Stimulated activated CD8-positive, alpha-beta memory T cell treated with anti-CD3 and anti-CD28 coated beads, Interleukin-12 subunit alpha, Interleukin-12 subunit beta, amount 100 ng/mL, for 4 hours (primary cell): Measurements from ENCODE around the gene CUL3.
"Not testable (repeated sequence)": the region's sequence is repeated elsewhere in the genome, so short reads cannot be mapped to it uniquely, and the experiment has no call there.

Experiments
- DNase-seq: peaks from one replicate; pipeline ENCODE4 v3.0.0-alpha.2; 2020; ENCODE audit warnings: low read depth

CUL3 gene

DNA sequence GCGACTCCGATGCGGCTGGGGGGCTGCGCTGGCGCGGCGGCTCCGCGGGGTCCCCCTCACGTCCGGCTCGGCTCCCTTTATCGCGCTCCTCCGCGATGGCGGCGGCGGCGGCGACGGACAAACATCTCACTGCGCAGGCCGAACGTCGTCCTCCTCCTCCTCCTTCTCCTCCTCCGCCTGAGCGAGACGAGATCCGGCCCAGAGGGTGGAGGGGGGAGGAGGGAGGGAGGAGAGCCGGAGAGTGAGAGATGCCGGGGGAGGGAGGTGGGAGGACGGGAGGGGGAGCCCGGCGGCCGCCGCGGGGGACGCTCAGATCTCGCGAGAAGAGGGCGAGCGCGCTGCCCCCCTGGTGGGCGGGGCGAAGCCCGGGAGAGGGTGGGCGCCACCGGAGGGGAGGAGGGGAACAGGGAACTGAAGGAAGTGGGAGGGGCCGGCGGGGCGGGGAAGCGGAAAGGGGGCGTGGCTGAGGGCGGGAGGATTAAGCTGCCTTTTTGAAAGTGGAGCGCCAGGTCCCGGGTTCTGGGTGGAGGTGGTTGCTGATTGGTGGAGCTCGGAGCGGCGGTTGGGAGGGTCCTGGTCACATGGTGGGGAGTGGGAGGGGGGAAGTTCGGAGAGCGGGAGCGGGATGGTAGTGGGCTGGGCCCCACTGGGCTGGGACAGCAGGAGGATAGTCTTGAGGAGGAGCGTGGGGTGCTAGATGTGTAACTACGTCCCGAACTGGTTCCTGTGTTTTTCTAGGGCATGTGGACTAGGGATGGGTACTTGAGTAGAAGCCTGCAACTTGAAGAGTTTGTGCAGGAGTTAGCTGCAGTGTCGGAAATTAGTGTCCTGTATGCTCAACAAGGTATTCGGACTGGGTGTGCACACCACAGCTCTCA is at the start of gene CUL3:
Gene CUL3 (minus strand): TSS at position 153 of the 878 bp plus-strand sequence. CDS start 354 bp downstream, outside the sequence.
- DNase-seq = peak; percentile 100

DNA sequence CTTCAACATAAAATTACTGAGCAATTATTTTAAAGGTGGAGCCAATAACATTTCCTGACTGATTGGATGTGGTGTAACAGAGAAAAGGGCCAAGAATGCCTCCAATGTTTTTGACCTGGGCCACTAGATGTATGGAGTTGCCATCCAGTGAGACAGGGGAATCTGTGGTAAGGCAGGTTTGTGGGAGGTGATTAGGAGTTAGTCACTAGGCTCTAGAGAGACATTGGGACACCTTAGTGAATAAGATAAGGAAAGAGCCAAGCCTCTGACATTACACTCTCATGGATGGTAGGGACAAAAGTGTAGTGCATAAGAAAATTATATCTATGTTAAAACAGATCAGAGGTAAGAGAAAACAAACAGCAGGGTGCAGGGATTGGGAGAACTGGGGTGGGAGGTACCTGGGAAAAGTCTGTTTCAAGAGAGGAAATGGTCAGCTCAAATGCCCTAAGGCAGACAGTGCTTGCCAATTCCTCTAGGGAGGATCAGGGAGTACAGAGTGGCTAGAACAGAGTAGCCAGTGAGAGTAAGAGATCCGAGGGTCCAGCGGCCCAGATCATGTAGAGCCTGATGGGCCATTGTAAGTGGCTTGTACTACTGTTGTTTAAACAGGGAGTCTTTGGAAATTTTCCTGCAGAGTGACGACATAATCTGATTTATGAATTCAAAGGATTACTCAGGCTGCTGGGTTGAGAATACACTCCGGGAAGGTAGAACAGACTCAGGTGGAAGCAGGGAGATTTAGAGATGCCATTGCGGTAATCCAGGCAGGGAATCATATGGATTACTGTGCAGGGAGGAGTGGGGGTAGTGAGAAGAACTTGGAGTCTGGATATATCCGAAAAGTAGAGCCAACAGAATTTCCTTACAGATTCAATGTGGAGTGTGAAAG is 45.7 kb upstream of the CUL3 start:
- no peak for DNase-seq

DNA sequence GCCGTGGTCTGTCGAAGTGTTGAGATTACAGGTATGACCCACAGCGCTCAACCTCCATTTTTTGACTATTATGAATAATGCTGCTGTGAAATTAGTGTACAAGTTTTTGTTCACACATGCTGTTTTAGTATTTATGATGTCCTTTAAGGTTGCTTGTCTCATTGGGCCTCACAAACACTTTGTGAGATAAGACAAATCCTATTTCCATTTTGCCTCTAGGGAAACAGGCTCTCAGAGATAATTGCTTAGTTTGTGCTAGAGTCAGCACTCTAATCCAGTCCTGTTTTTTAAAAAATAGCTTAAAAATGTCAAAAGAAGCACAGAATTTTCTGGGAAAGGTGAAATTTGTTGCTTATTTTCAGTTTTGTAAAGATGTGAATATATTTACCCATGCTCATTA is 43.3 kb upstream of the CUL3 start:
- DNase-seq = no peak

DNA sequence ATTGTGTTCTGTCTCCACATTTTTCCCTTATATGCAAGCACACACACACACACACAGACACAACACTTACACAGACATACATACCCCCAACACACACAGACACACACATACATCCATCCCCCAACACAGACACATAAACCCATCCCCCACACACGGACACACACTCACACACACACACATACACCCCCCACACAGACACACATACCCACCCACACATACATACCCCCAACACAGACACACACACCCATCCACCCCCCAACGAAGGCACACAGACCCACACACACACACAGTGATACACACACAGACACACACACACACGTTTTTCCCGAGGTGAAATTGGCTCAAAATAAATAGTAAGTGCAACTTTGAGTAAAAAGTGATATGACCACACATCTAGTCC is 41.6 kb upstream of the CUL3 start:
- DNase-seq = no peak

DNA sequence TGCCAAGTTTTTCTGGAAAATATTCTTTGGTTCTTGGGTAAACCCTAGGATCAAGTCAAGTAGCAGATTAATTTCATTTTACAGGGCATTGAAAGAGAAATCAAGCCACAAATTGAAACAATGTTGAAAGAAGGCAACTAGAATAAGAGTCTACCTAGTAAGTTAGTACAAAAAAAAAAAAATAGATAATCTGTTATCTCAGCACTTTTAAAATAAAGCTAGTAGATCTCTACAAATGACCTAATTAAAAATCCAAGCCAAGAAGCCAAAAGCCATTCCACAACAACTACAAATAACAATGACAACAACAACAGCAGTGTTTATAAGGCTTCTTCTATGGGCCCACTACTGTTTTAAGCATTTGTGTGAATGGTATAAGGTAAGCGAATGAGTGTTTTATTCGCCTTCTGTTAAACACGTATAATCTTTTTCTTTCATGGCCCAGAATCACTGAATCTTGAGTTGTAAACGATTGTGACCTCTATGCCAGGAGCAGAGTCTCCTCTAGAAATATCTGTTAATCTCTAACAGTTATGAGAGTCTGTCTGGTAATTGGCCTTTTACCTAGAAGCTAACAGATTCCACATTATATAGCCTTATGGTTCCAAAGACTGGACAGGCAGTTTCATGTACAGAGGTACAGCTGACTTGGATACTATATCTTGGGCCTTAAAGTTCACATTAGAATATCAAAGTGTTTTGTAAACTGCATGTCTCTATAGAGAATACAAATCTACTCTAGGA is 28.6 kb upstream of the CUL3 start:
- DNase-seq = no peak

DNA sequence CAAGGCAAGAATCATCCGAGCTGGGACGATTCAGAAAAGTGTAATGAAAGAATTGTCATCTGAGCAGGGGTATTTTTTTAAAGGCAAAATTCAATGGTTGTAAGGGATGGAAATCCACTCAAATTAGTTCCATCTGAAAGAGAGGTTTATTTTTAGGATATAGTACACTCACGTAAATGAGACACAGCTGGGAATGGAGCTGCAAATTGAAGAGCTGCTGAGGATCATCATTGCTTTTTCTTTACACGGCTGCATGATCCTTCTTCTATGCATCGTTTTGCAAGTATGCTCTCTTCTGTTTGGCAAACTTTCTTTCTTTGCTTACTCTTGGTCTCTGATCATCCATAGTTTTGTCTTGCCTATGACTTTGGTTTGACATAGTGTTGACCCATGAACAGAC is 27.4 kb upstream of the CUL3 start:
- DNase-seq = no peak

DNA sequence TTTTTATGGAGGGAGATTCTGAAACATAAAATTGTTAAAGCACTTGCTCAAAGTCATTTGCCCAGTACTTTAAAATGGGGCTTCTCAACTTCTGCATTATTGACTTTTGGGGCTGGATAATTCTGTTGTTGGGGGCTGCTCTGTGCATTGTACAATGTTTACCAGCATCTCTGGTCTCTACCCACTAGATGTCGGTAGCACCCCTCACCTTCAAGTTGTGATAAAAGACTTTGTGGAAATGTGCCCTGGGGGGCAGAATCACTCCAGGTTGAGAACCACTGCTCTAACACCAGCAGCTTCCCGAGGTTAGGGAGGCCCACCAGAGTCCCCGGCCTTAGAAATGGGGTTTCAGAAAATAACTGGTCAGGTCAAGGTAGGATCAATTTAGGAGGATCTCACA is 26.8 kb upstream of the CUL3 start:
- no peak for DNase-seq

DNA sequence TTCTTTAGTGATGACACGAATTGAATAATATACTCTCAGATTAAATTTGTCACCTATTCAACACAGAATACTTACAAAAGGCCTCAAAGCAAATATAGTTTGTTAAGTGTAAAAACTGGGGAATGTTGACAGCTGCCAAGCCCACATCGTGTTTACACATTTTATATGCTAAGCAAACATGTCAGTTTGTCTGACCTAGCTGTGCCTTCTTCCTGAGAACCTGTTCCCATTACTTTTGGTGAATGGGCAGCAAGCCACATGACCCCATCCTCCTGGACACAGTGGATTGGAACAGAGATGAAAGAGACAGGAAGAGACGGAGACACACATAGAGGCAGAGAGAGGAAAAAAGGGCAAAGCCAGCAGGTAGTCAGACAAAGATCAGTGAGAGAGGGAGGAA is 22.9 kb upstream of the CUL3 start:
- DNase-seq = no peak

DNA sequence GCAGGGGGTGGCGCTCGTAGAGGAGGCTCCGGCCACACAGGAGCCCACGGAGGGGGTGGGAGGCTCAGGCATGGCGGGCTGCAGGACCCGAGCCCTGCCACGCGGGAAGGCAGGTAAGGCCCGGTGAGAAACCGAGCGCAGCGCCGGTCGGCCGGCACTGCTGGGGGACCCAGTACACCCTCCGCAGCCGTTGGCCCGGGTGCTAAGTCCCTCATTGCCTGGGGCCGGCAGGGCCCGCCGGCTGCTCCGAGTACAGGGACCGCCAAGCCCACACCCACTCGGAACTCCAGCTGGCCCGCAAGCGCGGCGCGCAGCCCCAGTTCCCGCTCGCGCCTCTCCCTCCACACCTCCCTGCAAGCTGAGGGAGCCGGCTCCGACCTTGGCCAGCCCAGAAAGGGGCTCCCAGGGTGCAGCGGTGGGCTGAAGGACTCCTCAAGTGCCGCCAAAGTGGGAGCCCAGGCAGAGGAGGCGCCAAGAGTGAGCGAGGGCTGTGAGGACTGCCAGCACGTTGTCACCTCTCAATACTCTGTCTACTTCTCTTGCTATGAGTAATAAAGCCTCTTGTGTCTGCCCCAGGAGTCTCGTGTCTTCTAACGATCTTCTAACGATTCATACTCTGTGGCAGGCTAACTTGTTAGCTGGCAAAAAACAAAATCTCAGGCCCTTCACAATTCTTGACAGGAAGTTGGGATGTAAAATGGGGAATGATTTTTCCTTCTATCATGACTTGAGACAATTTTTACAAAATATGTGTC is 18.8 kb upstream of the CUL3 start:
- not testable (repeated sequence) for DNase-seq

DNA sequence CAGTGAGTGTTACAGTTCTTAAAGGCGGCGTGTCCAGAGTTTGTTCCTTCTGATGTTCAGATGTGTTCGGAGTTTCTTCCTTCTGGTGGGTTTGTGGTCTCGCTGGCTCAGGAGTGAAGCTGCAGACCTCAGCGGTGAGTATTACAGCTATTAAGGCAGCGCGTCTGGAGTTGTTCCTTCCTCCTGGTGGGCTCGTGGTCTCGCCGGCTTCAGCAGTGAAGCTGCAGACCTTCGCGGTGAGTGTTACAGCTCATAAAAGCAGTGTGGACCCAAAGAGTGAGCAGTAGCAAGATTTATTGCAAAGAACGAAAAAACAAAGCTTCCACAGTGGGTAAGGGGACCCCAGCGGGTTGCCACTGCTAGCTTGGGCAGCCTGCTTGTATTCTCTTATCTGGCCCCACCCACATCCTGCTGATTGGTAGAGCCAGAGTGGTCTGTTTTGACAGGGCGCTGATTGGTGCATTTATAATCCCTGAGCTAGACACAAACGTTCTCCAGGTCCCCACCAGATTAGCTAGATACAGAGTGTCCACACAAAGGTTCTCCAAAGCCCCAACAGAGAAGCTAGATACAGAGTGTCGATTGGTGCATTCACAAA is 17.7 kb upstream of the CUL3 start:
- not testable (repeated sequence) for DNase-seq

DNA sequence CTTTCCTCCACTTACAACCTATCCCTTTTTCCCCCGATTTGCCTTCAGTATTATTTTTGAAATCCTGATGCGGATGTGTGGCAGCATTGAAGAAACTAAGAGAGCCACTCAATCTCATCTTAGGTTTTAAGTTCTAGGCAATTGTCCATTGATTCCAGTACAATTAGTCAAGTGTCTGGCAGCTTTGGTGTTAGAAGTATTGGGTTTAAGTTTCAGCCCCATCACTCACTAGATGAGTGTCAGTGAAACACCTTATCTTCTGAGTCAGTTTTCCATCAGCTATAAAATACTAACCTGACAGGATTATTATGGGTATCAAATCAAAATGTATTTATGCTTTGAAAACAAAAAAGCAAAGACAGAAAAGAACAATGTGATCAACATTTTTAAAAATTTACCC is 16.8 kb upstream of the CUL3 start:
- DNase-seq = no peak

DNA sequence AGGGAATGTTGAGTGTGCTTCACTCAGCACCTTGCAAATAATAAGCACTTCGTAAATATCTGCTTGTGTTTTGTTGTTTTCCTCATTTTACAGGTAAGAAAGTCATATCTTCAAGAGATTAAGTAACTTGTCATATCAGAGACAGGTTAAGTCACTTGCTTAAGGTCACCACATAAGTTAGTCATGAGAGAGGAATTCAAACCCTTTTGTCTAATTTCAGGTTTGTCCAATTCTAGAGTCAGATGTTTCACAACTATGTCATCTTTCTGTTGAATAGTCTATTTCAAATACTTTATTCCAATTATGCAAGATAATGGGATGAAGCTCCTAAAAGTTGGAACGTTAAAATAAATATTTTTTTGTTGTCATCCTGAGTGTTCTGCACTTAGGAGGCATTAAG is 13.5 kb upstream of the CUL3 start:
- no peak for DNase-seq

DNA sequence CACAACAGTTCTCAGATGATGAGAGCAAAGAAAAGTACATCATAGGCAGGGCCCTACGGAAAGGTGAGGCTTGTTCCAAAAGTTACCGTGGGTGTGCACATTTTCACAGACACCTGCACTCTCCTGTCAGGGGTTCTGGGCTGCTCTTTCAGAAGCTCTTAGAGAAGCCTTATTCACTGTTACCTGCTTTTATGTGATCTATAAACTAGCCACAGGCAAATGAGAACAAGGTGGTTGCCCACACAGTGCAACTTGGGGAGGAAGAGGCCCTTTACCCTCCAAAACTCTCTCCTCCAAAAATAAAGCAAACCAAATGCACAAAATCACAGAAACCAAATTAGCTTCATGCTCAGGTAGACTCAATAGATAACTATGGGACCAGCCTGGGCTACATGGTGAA is 11.1 kb upstream of the CUL3 start:
- DNase-seq = no peak

DNA sequence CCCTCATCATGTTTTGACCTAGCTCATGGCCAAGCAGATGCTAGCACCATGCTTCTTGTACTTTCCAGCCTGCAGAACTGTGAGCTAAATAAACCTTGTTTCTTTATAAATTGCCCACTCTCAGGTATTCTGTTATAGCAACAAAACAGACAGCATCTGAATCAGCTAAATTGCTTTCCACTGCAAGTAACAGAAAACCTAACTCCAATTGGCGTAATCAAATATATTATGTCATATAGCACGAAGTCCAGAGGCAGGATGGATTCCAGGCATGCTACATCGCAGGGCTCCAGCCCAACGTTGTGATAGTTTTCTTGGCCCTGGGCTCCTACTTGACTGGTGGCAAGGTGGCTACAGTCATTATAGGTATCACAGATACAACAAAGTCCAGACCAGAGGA is 10.4 kb upstream of the CUL3 start:
- DNase-seq = no peak

DNA sequence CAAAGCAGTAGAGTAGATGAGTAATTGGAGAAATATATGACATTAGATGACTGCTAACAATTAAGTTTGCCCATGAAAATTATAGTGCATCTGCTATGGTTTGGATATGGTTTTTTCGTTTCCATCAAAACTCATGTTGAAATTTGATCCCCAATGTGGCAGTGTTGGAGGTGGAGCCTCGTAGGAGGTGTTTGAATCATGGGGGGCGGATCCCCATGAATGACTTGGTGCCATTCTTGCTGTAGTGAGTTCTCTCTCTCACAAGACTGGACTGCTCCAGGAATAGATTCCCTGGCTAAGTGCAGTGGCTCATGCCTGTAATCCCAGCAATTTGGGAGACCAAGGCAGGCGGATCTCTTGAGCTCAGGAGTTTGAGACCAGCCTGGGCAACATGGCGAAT is 9.7 kb upstream of the CUL3 start:
- no peak for DNase-seq

DNA sequence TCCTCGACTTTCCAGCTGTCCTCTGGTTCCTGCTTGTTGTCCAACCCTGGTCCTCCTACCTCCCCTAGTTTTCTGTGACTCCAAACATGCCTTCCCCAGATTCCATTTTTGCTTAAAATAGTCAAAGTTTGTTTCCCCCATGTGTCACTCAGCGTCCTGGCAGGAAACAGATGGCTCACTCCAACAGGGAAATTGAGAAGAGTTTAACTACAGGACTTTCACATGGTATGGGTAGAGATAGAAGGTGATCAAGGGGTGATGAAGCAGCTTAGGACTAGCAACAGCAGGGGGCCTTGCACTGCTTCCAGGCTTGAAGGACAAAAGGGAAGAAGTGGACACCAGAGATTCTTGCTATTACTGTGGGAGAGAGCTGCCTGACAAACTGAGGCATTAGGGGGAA is 6.1 kb upstream of the CUL3 start:
- no peak for DNase-seq

DNA sequence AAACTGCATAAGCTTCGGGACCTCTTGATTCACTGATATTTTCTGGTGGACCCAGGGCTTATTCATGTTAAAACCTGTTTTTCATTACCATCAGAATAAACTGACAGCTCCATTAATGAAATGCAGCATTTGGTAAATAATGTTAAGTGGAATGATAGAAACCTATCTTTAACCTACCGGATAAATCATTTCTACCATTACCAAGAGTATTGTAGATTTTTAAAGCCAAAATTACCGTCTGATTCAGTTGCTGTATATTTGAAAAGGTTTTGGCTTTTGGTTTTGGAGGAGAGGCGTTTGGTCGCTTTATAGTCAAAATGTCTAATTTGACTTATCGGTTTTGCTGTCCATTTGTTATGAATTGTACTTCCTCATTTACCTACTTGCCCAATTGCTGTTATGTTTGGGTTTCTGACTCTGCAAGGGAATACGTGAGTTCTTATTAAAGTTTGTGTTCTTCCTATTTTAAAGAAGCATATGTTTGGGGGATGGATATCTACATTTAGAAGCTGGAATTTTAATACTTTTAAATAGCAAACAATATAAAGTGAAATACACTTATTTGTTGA is 1.0 kb upstream of the CUL3 start:
- no peak for DNase-seq

DNA sequence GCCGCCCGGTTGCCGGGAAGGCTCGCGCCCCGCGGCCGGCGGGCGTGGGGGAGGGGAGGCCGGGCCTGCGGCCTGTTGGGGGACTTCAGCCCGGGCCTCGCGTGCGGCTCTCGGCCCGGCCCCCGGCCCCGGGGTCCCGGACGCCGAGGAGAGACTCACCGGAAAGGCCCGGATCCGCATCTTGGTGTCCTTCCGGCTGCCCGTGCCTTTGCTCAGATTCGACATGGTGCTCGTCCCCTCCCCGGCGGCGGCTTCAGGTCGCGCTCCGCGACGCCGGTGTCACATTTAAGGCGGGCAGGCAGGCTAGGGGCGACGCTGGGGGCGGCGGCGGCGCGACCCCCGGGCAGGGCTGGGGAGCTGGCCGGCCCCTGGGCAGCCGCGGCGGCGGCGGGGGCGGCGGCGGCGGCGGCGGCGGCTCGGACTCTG is 365 bp downstream of the CUL3 start:
- peak; percentile 48 for DNase-seq

DNA sequence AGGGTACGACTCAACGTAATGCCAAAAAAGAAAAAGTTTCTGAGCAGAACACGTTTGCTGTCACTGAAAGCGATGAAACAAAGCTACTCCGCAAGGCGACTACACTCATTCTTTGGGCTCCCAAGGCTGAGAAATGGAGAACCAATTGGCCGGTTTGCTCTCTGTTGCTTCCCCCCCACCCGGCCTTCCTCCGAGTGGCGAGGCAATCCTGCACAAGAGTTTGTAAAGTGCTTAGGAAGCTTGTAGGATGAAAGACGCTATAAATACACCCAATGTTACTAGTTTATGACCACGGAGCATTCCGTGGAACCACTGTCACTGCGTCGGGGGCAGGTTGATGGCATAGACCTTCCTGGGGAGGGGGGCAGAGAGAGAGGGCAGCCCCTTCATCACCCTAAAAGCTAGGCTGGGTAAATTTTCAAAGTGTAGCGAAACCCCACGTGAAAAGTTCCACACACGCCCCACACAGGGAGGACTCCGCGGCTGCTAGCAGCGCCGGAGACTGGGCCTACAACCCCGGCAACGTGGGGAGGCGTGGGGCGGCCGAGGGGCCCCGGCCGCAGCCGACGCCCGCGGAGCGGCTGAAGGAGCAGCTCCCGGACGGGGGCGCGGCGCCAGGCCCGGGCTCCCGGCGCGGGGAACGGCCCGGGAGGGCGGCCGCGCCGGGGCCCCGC is 915 bp downstream of the CUL3 start:
- DNase-seq = no peak

DNA sequence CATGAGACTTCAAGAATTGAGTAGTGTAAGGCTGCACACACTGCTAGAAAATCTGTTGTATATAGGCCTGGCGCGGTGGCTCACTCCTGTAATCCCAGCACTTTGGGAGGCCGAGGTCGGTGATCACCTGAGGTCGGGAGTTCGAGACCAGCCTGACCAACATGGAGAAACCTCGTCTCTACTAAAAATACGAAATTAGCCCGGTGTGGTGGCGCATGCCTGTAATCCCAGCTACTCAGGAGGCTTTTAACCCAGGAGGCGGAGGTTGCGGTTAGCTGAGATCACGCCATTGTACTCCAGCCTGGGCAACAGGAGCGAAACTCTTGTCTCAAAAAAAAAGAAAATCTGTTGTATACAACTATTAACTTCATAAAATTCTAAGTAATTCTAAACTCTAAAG is 2.1 kb downstream of the CUL3 start:
- DNase-seq = not testable (repeated sequence)
